Ovary (tissue), 9 donors: ENCODE results near the gene ZNF217. TPM values are rescaled to one million over a fixed set of nuclear protein-coding genes. Genes with fewer than 3 reads are reported as not detected.
"Not testable (repeated sequence)": the region's sequence is repeated elsewhere in the genome, so short reads cannot be mapped to it uniquely, and the experiment has no call there.

Source experiments
- DNase-seq, 5 donors: peaks; one replicate each; pipeline ENCODE4 v3.0.0-alpha.2; 2019 to 2020
- H3K27ac ChIP-seq, 2 donors: fragments of 200-600 bp; one replicate each; pipeline versions ENCODE4 v1.5.1 to v1.8.0; 2019 to 2022
- H3K27me3 ChIP-seq: fragments of 200-600 bp; one replicate; pipeline ENCODE4 v1.8.0; 2022
- H3K36me3 ChIP-seq: fragments of 200-600 bp; sonication (generic); one replicate; pipeline ENCODE4 v1.5.1; 2019
- H3K4me1 ChIP-seq: one replicate; pipeline ENCODE4 v1.8.1; 2013; ENCODE audit warnings: mild to moderate bottlenecking, moderate library complexity; ENCODE audit not compliant: insufficient read depth
- H3K4me3 ChIP-seq: fragments of 200-600 bp; sonication (generic); one replicate; pipeline ENCODE4 v1.5.1; 2017
- H3K9me3 ChIP-seq, 2 donors: fragments of 200-600 bp in 1 of 2; sonication (generic) in 1 of 2; one replicate each; pipeline versions ENCODE4 v1.5.1 to v1.8.1; 2013 to 2019; ENCODE audit warnings: mild to moderate bottlenecking in 1 of 2, moderate library complexity in 1 of 2
- EP300 ChIP-seq: sonication (generic); formaldehyde crosslinking; IDR thresholded peaks from one replicate; pipeline ENCODE4 v1.6.1; 2017; ENCODE audit warnings: antibody characterized with exemption
- POLR2A ChIP-seq: fragments of 450-650 bp; IDR thresholded peaks from one replicate; pipeline ENCODE4 v1.6.1; 2017; ENCODE audit warnings: antibody characterized with exemption, mild to moderate bottlenecking, moderate library complexity
- WGBS, 3 donors: extraction: QIAGEN DNeasy Blood & Tissue Kit in 1 of 3; methylation state at CpG; one replicate each; pipeline versions ENCODE4 v1.1.5 to v1.1.7; 2013 to 2017; 5-methylcytosine and 5-hydroxymethylcytosine counted together
- intact Hi-C, 4 donors: fragments of 100-400 bp; cut with DNase I; formaldehyde crosslinking; loops; one replicate each; pipeline versions ENCODE4 v1.11.0 to v1.15.1; 2022 to 2023
- polyA plus RNA-seq, 2 donors: library from polyadenylated mRNA; stranded (reverse); fragments of 200-250 nt in 1 of 2; fragments of 350-450 nt in 1 of 2; fragmentation: Illumina TruSeq in 1 of 2; extraction: RNeasy Lipid Tissue Mini Kit (QIAGEN cat#74804) in 1 of 2; gene quantifications; one replicate each; pipeline ENCODE4 v1.2.3, GENCODE V29; 2013 to 2014
- total RNA-seq, 7 donors: library from RNA; depleted of rRNA in 2 of 7; stranded (reverse); fragments of >200 nt in 2 of 7; fragmentation: NEBNext Ultra II Directional in 3 of 7; extraction: Animal tissue kit (Norgen Biotek cat#: 25700) in 3 of 7; gene quantifications; one replicate each; pipeline versions ENCODE4 v1.1.0 to v1.2.4, GENCODE V29; 2016 to 2023
- TF ChIP-seq, protein P1 (sequence below), 3 donors: fragments of 450-650 bp in 2 of 3; fragments of 200-600 bp in 1 of 3; IDR thresholded peaks; one replicate each; pipeline versions ENCODE4 v1.5.1 to v1.8.0; 2016 to 2022; ENCODE audit warnings: antibody characterized with exemption in 3 of 3, mild to moderate bottlenecking in 1 of 3
- donor health status: DM: no; HTN: no; CAD: no; lungs with moderate emphysema.
- donor health status: DM: no; HTN: no; CAD: no.
- donor health status: Bipolar disorder and iron deficiency.
- donor health status: DM: yes; HTN: yes; CAD: no.
- donor health status: DM: no; HTN: no; CAD: no.
- donor health status: DM: yes; HTN: yes; CAD: no.

The ZNF217 gene
- total and polyA plus RNA-seq, 9 donors, result 13.1 to 69.7 (median 20.8) TPM

DNA sequence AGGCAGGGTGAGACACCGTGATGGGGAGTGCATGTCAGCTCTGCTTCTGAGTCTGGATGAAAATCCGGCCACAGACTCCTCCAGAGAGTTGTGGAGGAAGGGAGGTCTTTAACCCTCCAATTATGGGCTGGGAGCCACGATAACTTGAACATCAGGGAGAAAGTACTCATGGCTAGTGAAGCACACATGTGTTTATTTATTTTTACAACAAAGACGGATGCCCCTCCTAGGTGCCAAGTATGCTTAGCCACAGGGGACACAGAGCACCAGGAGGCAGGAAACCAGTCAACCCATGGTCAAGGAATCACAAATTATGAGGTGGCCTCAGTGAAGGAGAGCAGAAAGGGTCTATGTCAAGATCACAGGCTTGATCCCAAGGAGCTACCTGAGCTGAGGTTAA is 54.1 kb downstream of the ZNF217 start:
- Histone ChIP-seq H3K27me3 (no peaks in the 10 kb centered on the region), H3K9me3 (no peaks in the 10 kb centered on the region), H3K36me3 (no peaks in the 10 kb centered on the region), H3K27ac (no peak overlapping the region), H3K4me1 (no peaks in the 10 kb centered on the region), H3K4me3 (no peak overlapping the region)
- 36 to 47% (median 38%) methylated on average over 4 of the region's 4 CpGs for WGBS, 3 donors
- DNase-seq, result no peak
- intact Hi-C loops, result no loop called here
- no peak for TF ChIP-seq POLR2A
- TF ChIP-seq, protein P1, sequence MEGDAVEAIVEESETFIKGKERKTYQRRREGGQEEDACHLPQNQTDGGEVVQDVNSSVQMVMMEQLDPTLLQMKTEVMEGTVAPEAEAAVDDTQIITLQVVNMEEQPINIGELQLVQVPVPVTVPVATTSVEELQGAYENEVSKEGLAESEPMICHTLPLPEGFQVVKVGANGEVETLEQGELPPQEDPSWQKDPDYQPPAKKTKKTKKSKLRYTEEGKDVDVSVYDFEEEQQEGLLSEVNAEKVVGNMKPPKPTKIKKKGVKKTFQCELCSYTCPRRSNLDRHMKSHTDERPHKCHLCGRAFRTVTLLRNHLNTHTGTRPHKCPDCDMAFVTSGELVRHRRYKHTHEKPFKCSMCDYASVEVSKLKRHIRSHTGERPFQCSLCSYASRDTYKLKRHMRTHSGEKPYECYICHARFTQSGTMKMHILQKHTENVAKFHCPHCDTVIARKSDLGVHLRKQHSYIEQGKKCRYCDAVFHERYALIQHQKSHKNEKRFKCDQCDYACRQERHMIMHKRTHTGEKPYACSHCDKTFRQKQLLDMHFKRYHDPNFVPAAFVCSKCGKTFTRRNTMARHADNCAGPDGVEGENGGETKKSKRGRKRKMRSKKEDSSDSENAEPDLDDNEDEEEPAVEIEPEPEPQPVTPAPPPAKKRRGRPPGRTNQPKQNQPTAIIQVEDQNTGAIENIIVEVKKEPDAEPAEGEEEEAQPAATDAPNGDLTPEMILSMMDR (IDR thresholded peaks at IDR 0.05), result no peak
- TF ChIP-seq EP300, result no peak

DNA sequence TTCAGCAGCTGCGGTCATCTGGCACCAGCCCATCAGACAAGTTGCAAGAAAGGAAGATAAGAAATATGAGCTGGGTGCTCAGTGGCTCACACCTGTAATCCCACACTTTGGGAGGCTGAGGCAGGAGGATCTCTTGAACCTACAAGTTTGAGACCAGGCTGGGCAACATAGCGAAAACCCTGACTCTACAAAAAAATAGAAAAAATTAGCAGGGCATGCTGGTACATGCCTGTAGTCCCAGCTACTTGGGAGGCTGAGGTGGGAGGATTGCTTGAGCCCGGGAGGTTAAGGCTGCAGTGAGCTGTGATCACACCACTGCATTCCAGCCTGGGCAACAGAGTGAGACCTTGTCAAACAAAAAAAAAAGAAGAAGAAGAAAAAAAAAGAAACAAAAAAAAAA is 57.3 kb downstream of the ZNF217 start:
- 73 to 74% (median 73%) methylated on average over 3 of the region's 3 CpGs for WGBS, 3 donors
- intact Hi-C loops, H3K4me3 ChIP-seq, DNase-seq, H3K27me3 ChIP-seq, H3K36me3 ChIP-seq, H3K9me3 ChIP-seq, H3K4me1 ChIP-seq, H3K27ac ChIP-seq: not testable (repeated sequence)

DNA sequence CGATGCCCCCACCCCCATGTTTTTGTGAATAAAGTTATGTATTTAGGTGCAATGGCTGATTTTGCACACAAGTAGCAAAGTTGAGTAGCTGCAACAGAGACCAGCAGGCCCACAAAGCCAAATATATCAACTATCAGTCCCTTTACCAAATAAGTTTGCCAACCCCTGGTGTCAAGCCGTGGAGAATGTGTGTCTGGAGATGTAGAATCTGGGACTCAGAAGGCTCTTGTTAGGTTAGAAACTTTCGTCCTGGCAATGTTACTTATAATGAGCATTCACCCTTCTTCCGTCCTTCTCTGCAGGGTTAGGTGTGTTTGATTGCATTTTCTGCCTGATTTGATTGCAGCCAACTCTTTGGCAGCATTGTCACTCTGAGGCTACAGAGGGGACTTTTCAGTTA is 57.8 kb downstream of the ZNF217 start:
- H3K27ac ChIP-seq, result no peak overlapping the region
- no peaks in the 10 kb centered on the region for H3K4me1 ChIP-seq
- DNase-seq, result no peak
- intact Hi-C loops, result no loop called here
- H3K4me3 ChIP-seq, result no peak overlapping the region
- no peaks in the 10 kb centered on the region for H3K36me3 ChIP-seq
- WGBS, 3 donors, result 86 to 88% (median 86%) methylated on average over 4 of the region's 4 CpGs
- H3K27me3 ChIP-seq, result no peaks in the 10 kb centered on the region
- no peak for TF ChIP-seq EP300
- TF ChIP-seq POLR2A, result no peak
- TF ChIP-seq, protein P1 (IDR thresholded peaks at IDR 0.05), result no peak
- H3K9me3 ChIP-seq, result no peaks in the 10 kb centered on the region

DNA sequence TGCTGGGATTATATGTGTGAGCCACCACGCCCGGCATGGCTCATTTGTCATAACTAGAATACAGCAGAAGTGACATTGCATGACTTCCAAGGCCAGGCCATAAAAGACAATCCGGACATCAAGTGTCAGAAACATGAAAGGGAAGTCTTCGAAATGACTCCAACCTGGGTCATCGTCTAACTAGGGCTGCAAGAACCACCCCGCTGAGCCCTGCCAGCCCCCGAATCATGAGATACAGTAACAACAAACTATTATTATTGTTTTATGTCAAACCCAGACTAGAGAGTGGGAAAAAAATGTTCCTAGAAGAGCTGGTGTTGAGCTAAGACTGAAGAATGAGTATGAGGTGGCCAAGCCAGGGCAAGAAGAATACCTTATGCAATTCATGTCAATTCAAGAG is 59.6 kb downstream of the ZNF217 start:
- Histone ChIP-seq H3K4me3 (no peak overlapping the region), H3K27me3 (no peaks in the 10 kb centered on the region), H3K4me1 (no peaks in the 10 kb centered on the region), H3K36me3 (no peaks in the 10 kb centered on the region), H3K9me3 (no peaks in the 10 kb centered on the region), H3K27ac (no peak overlapping the region)
- DNase-seq, result no peak
- TF ChIP-seq POLR2A, result no peak
- intact Hi-C loops, result no loop called here
- 83 to 97% (median 88%) methylated on average over 7 of the region's 7 CpGs for WGBS, 3 donors

DNA sequence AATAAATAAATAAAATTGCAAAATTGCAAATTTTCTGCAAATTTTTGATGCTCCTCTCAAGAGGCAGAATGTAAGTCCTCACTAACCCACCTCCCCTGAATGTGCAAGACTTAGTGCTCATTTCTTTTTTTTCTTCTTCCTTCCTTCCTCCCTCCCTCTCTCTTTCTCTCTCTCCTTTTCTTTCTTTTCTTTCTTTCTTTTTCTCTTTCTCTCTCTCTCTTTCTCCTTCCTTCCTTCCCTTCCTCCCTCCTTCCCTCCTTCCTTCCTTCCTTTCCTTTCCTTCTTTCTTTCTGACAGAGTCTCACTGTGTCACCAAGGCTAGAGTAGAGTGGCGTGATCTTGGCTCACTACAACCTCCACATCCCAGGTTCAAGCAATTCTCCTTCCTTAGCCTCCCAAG is 60.1 kb downstream of the ZNF217 start:
- TF ChIP-seq, protein P1 (IDR thresholded peaks at IDR 0.05), result no peak
- no peak for TF ChIP-seq EP300
- no peak for DNase-seq
- no peaks in the 10 kb centered on the region for H3K27me3 ChIP-seq
- intact Hi-C loops, result no loop called here
- H3K9me3 ChIP-seq, result no peaks in the 10 kb centered on the region
- no peak overlapping the region for H3K4me3 ChIP-seq
- WGBS, 3 donors, result 93 to 100% (median 95%) methylated on average over 1 of the region's 1 CpG
- no peaks in the 10 kb centered on the region for H3K4me1 ChIP-seq
- no peaks in the 10 kb centered on the region for H3K36me3 ChIP-seq
- H3K27ac ChIP-seq, result no peak overlapping the region

DNA sequence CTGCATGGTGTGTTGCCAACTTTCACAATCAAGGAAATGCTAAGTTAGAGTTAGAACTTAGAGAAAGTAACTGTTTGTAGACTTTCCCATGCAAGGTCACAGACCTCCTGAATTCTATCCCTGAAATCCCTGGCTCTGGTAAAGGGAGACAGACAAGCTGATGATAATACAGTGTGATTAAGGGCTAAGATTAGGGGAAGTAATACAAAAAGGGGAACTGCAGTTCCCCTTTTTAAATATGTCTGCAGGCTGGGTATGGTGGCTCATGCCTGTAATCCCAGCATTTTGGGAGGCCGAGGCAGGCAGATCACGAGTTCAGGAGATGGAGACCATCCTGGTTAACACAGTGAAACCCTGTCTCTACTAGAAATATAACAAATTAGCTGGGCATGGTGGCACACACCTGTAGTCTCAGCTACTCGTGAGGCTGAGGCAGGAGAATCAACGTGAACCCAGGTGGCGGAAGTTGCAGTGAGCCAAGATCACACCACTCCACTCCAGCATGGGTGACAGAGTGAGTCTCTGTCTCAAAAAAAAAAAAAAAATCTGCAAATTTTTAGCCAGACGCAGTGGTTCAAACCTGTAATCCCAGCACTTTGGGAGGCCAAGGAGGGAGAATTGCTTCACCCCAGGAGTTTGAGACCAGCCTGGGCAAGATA is 60.9 kb downstream of the ZNF217 start:
- H3K4me1 ChIP-seq, H3K4me3 ChIP-seq, H3K27me3 ChIP-seq, H3K36me3 ChIP-seq, H3K27ac ChIP-seq, DNase-seq, H3K9me3 ChIP-seq, intact Hi-C loops: not testable (repeated sequence)
- 87 to 94% (median 87%) methylated on average over 6 of the region's 6 CpGs for WGBS, 3 donors
